GM18868 (cell line): Measurements from ENCODE around the gene KRIT1.
"Not testable (repeated sequence)": the region's sequence is repeated elsewhere in the genome, so short reads cannot be mapped to it uniquely, and the experiment has no call there.

Experiments used
- ATAC-seq: cut with Tn5 transposase; IDR thresholded peaks from one replicate; pipeline ENCODE4 v1.9.1; 2021; ENCODE audit warnings: mild to moderate bottlenecking, moderate library complexity; ENCODE audit not compliant: unreplicated experiment

KRIT1 gene

GRCh38 chr7:92245487-92246359 lies at the start of gene KRIT1, which contains the start of gene ANKIB1:
Gene KRIT1, minus strand, starts transcription at chr7:92245914. Its CDS starts 3,779 bp downstream, at chr7:92242135.
Gene ANKIB1, plus strand, starts transcription at chr7:92245974. Its CDS starts 49,005 bp downstream, at chr7:92294979.
- ATAC-seq: peak; percentile 79

- ATAC-seq: no peak
Observed at GRCh38 chr7:92295391-92295790, 49.7 kb upstream of the KRIT1 start.

GRCh38 chr7:92293896-92294590 lies 48.3 kb upstream of the KRIT1 start:
- no peak for ATAC-seq

- peak; percentile 76 for ATAC-seq
Observed at GRCh38 chr7:92292981-92293380, 47.3 kb upstream of the KRIT1 start.

GRCh38 chr7:92289321-92289720 lies 43.6 kb upstream of the KRIT1 start:
- peak; percentile 50 for ATAC-seq

GRCh38 chr7:92282930-92283329 lies 37.2 kb upstream of the KRIT1 start:
- ATAC-seq: no peak

GRCh38 chr7:92282221-92282814 lies 36.6 kb upstream of the KRIT1 start:
- ATAC-seq: no peak

GRCh38 chr7:92281031-92281430 lies 35.3 kb upstream of the KRIT1 start:
- no peak for ATAC-seq

GRCh38 chr7:92279396-92280031 lies 33.8 kb upstream of the KRIT1 start:
- no peak for ATAC-seq

GRCh38 chr7:92276460-92276864 lies 30.7 kb upstream of the KRIT1 start:
- ATAC-seq: peak; percentile 93

GRCh38 chr7:92275327-92275726 lies 29.6 kb upstream of the KRIT1 start:
- no peak for ATAC-seq

GRCh38 chr7:92268921-92269320 lies 23.2 kb upstream of the KRIT1 start:
- ATAC-seq: no peak

- ATAC-seq: no peak
Observed at GRCh38 chr7:92266415-92267241, 20.9 kb upstream of the KRIT1 start.

- ATAC-seq: no peak
Observed at GRCh38 chr7:92260248-92260781, 14.6 kb upstream of the KRIT1 start.

- peak; percentile 76 for ATAC-seq
Observed at GRCh38 chr7:92259610-92260247, 14.0 kb upstream of the KRIT1 start.

- ATAC-seq: no peak
Observed at GRCh38 chr7:92259062-92259461, 13.3 kb upstream of the KRIT1 start.

GRCh38 chr7:92255308-92255707 lies 9.6 kb upstream of the KRIT1 start:
- ATAC-seq: no peak

- not testable (repeated sequence) for ATAC-seq
Observed at GRCh38 chr7:92254800-92255199, 9.1 kb upstream of the KRIT1 start.

GRCh38 chr7:92253251-92253650 lies 7.5 kb upstream of the KRIT1 start:
- ATAC-seq: no peak
